BE2C (cell line): ENCODE data around the gene MESP1.
"Not testable (repeated sequence)": the region's sequence is repeated elsewhere in the genome, so short reads cannot be mapped to it uniquely, and the experiment has no call there.

Experiments used
- DNase-seq: peaks from one replicate; pipeline ENCODE4 v3.0.0-alpha.2; 2020
- H3K27me3 ChIP-seq: fragments of 250-450 bp; sonication (Bioruptor Pico); 2 replicates; pipeline ENCODE4 v1.5.1; 2020; ENCODE audit warnings: mild to moderate bottlenecking
- H3K36me3 ChIP-seq: fragments of 250-450 bp; sonication (Bioruptor Pico); 2 replicates; pipeline ENCODE4 v1.5.1; 2020; ENCODE audit warnings: mild to moderate bottlenecking
- H3K4me1 ChIP-seq: fragments of 250-450 bp; sonication (Bioruptor Pico); 2 replicates; pipeline ENCODE4 v1.5.1; 2020
- H3K4me3 ChIP-seq: 2 replicates; pipeline ENCODE4 v1.5.1; 2011; ENCODE audit warnings: low read depth, low read length
- H3K9me3 ChIP-seq: fragments of 250-450 bp; sonication (Bioruptor Pico); 2 replicates; pipeline ENCODE4 v1.5.1; 2020
- CTCF ChIP-seq: IDR thresholded peaks from 2 replicates; pipeline ENCODE4 v1.5.1; 2012; ENCODE audit warnings: mild to moderate bottlenecking, low read depth, low read length

Gene MESP1

GRCh38 chr15:89794627-89795241 lies 43.7 kb upstream of the MESP1 start:
- DNase-seq: no peak
- H3K9me3 ChIP-seq: no peaks in the 10 kb centered on the region
- no peaks in the 10 kb centered on the region for H3K4me1 ChIP-seq
- H3K4me3 ChIP-seq: no peak overlapping the region
- no peak for TF ChIP-seq CTCF
- no peaks in the 10 kb centered on the region for H3K36me3 ChIP-seq
- H3K27me3 ChIP-seq: no peaks in the 10 kb centered on the region

GRCh38 chr15:89792106-89792805 lies 41.2 kb upstream of the MESP1 start:
- Histone ChIP-seq H3K27me3 (no peaks in the 10 kb centered on the region), H3K9me3 (no peaks in the 10 kb centered on the region), H3K36me3 (no peaks in the 10 kb centered on the region), H3K4me1 (no peaks in the 10 kb centered on the region), H3K4me3 (no peak overlapping the region)
- no peak for DNase-seq
- TF ChIP-seq CTCF: no peak

GRCh38 chr15:89790661-89791060 lies 39.6 kb upstream of the MESP1 start:
- Histone ChIP-seq H3K4me1 (no peaks in the 10 kb centered on the region), H3K4me3 (no peak overlapping the region), H3K9me3 (no peaks in the 10 kb centered on the region), H3K27me3 (no peaks in the 10 kb centered on the region), H3K36me3 (no peaks in the 10 kb centered on the region)
- TF ChIP-seq CTCF: no peak
- DNase-seq: no peak

- no peaks in the 10 kb centered on the region for H3K4me1 ChIP-seq
- H3K27me3 ChIP-seq: no peaks in the 10 kb centered on the region
- DNase-seq: no peak
- H3K4me3 ChIP-seq: no peak overlapping the region
- no peaks in the 10 kb centered on the region for H3K9me3 ChIP-seq
- no peak for TF ChIP-seq CTCF
- no peaks in the 10 kb centered on the region for H3K36me3 ChIP-seq
Observed at GRCh38 chr15:89790206-89790605, 39.2 kb upstream of the MESP1 start.

GRCh38 chr15:89788585-89788984 lies 37.5 kb upstream of the MESP1 start:
- H3K9me3 ChIP-seq, H3K27me3 ChIP-seq, H3K36me3 ChIP-seq, H3K4me1 ChIP-seq, H3K4me3 ChIP-seq, DNase-seq: not testable (repeated sequence)

GRCh38 chr15:89787944-89788343 lies 36.9 kb upstream of the MESP1 start:
- Histone ChIP-seq H3K9me3 (no peaks in the 10 kb centered on the region), H3K27me3 (no peaks in the 10 kb centered on the region), H3K4me3 (no peak overlapping the region), H3K4me1 (peaks cover 8% of the 10 kb centered on the region), H3K36me3 (no peaks in the 10 kb centered on the region)
- DNase-seq: no peak
- no peak for TF ChIP-seq CTCF
